Measurements from ENCODE around the gene APEX1.

APEX1 gene

DNA sequence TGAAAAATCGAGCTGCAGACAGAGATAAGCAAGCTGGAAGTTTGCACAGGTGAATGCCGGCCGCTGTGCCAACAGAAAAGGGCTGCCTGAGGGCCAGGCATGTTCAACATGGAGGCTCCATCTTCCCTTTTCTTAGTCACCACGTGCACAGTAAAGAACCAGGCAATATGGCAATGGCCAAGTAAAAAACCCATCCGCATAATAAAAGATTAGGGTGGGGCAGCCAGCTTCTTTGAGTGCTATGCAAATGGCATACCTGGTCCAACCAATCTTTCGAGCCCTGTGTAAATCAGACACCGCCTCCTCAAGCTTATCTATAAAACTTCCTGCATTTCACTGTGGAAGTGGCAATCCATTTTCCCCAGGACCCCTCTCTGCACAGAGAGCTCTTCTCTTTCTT lies 30.9 kb downstream of the APEX1 start:
- no peak for DNase-seq (ENCODE audit: low spot score)
- no peak overlapping the region for H2BK120ac ChIP-seq (ENCODE audit: low read depth, low read length)

DNA sequence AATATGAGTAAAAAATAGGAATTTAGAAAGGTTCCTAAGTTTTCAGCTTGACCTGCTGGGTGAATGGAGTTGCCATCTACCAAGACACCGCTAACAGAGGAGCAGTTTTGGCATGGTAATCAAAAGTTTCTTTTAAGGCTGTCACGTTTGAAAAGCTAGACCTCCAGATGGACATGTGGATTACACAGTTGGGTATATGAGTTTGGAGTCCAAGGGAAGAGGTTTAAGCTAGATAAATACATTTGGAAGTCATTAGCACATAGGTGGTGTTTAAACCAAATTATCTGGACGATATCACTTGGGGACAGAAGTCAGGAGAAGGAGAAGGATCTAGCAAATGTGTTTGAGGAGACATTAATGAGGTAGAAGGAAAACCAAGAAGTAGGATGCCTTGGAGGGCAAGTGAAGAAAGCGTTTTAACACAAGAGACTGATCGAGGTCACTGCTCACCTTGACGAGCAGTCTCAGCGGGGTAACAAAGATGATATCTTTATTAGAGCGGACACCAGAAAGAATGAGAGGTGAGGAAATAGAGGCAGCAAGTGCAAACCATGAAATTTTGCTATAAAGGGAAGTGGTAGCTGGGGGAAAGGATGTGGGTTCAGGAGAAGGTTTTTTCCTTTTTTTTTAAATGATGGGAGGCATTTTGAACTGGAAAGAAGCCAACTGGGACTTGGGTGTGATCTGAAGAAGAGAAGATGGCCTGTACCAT lies 31.8 kb downstream of the APEX1 start:
- H3K36me3 ChIP-seq (replicated peaks in 1 of 2; ENCODE audit: control insufficient read depth in 2 of 2, insufficient read depth in 2 of 2, low read length in 2 of 2), result no peaks in the 10 kb centered on the region
- H3K23ac ChIP-seq (ENCODE audit: low read depth, low read length, poor library complexity), result no peak overlapping the region
- WGBS, 2 donors (ENCODE audit: extremely low coverage in 2 of 2, insufficient read length in 2 of 2, insufficient replicate concordance in 1 of 2), result no CpG with 5 or more reads among the region's 8 CpGs
- no peak overlapping the region for H3K18ac ChIP-seq (ENCODE audit: low read length)
- H3K4me3 ChIP-seq (ENCODE audit: low read length in 2 of 2), result no peak overlapping the region
- H2BK15ac ChIP-seq (ENCODE audit: low read length), result no peak overlapping the region
- no peak for DNase-seq (ENCODE audit: low spot score)
- H3K9ac ChIP-seq (ENCODE audit: low read depth, low read length, poor library complexity), result no peak overlapping the region
- H4K8ac ChIP-seq (ENCODE audit: low read depth, low read length), result no peak overlapping the region
- no peak overlapping the region for H2BK5ac ChIP-seq (ENCODE audit: low read length)
- peaks cover 0 to 2% of the 10 kb centered on the region in 2 donors for H3K4me1 ChIP-seq (ENCODE audit: control insufficient read depth in 2 of 2, insufficient read depth in 1 of 2, low read depth in 1 of 2, low read length in 2 of 2)
- no peak overlapping the region for H2AK5ac ChIP-seq (ENCODE audit: low read depth, low read length)
- H3K4me2 ChIP-seq (ENCODE audit: insufficient read depth, low read length, poor library complexity, severe bottlenecking), result no peak overlapping the region
- no peaks in the 10 kb centered on the region for H3K79me1 ChIP-seq (ENCODE audit: low read depth, low read length)
- H2AFZ ChIP-seq (ENCODE audit: low read length), result no peak overlapping the region
- H4K91ac ChIP-seq (ENCODE audit: low read depth, low read length, poor library complexity), result no peak overlapping the region
- H3K27ac ChIP-seq (replicated peaks; ENCODE audit: low read length), result no peak overlapping the region
- H3K9me3 ChIP-seq (replicated peaks in 1 of 2; ENCODE audit: control insufficient read depth in 2 of 2, insufficient read depth in 1 of 2, low read depth in 1 of 2, low read length in 2 of 2), result no peaks in the 10 kb centered on the region
- peaks cover 0 to 22% (median 0%) of the 10 kb centered on the region in 3 experiments for H3K27me3 ChIP-seq (ENCODE audit: control insufficient read depth in 3 of 3, insufficient read depth in 3 of 3, low read depth in 1 of 3, low read length in 3 of 3)
- no peak overlapping the region for H3K4ac ChIP-seq (ENCODE audit: low read length)
- H3K14ac ChIP-seq (ENCODE audit: low read length), result no peak overlapping the region
- H2BK12ac ChIP-seq (ENCODE audit: low read length), result no peak overlapping the region
- no peak overlapping the region for H2BK120ac ChIP-seq (ENCODE audit: low read depth, low read length)

More for the DNA sequence above, 30.9 kb downstream of the APEX1 start:
- Histone ChIP-seq H3K79me1 (ENCODE audit: low read depth, low read length) (no peaks in the 10 kb centered on the region), H3K4me1 (ENCODE audit: control insufficient read depth in 2 of 2, insufficient read depth in 1 of 2, low read depth in 1 of 2, low read length in 2 of 2) (peaks cover 2% of the 10 kb centered on the region in 2 donors), H3K18ac (ENCODE audit: low read length) (no peak overlapping the region), H2BK12ac (ENCODE audit: low read length) (no peak overlapping the region), H2AFZ (ENCODE audit: low read length) (no peak overlapping the region), H4K8ac (ENCODE audit: low read depth, low read length) (no peak overlapping the region), H2AK5ac (ENCODE audit: low read depth, low read length) (no peak overlapping the region), H3K23ac (ENCODE audit: low read depth, low read length, poor library complexity) (no peak overlapping the region), H2BK5ac (ENCODE audit: low read length) (no peak overlapping the region), H3K4ac (ENCODE audit: low read length) (no peak overlapping the region), H3K4me2 (ENCODE audit: insufficient read depth, low read length, poor library complexity, severe bottlenecking) (no peak overlapping the region), H2BK15ac (ENCODE audit: low read length) (no peak overlapping the region), H3K9ac (ENCODE audit: low read depth, low read length, poor library complexity) (no peak overlapping the region), H3K36me3 (replicated peaks in 1 of 2; ENCODE audit: control insufficient read depth in 2 of 2, insufficient read depth in 2 of 2, low read length in 2 of 2) (no peaks in the 10 kb centered on the region), H4K91ac (ENCODE audit: low read depth, low read length, poor library complexity) (no peak overlapping the region), H3K27me3 (ENCODE audit: control insufficient read depth in 3 of 3, insufficient read depth in 3 of 3, low read depth in 1 of 3, low read length in 3 of 3) (peaks cover 0 to 22% (median 0%) of the 10 kb centered on the region in 3 experiments), H3K14ac (ENCODE audit: low read length) (no peak overlapping the region), H3K9me3 (replicated peaks in 1 of 2; ENCODE audit: control insufficient read depth in 2 of 2, insufficient read depth in 1 of 2, low read depth in 1 of 2, low read length in 2 of 2) (no peaks in the 10 kb centered on the region), H3K4me3 (ENCODE audit: low read length in 2 of 2) (no peak overlapping the region), H3K27ac (replicated peaks; ENCODE audit: low read length) (no peak overlapping the region)
- WGBS, 2 donors (ENCODE audit: extremely low coverage in 2 of 2, insufficient read length in 2 of 2, insufficient replicate concordance in 1 of 2), result no CpG with 5 or more reads among the region's 7 CpGs

DNA sequence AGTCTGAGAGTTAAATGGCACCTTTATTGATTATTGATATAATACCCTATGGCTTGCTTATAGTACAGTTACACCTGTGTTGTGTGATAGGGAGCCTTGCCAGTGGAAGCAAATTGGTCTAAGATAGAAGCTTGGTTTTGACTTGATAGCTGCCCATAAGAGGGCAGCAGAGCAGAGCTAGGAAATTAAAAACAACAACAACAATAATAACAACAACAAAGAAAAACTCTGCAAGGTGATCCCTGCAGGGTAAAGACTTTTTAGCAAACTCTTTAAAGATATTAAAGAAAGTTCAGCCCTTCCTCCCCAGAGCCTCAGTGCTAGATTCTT lies 32.3 kb downstream of the APEX1 start:
- Histone ChIP-seq H3K27ac (replicated peaks; ENCODE audit: low read length) (no peak overlapping the region), H2AFZ (ENCODE audit: low read length) (no peak overlapping the region), H3K9me3 (replicated peaks in 1 of 2; ENCODE audit: control insufficient read depth in 2 of 2, insufficient read depth in 1 of 2, low read depth in 1 of 2, low read length in 2 of 2) (no peaks in the 10 kb centered on the region), H3K14ac (ENCODE audit: low read length) (no peak overlapping the region), H2BK5ac (ENCODE audit: low read length) (no peak overlapping the region), H3K18ac (ENCODE audit: low read length) (no peak overlapping the region), H3K9ac (ENCODE audit: low read depth, low read length, poor library complexity) (no peak overlapping the region), H3K4me1 (ENCODE audit: control insufficient read depth in 2 of 2, insufficient read depth in 1 of 2, low read depth in 1 of 2, low read length in 2 of 2) (peaks cover 0 to 2% of the 10 kb centered on the region in 2 donors), H3K79me1 (ENCODE audit: low read depth, low read length) (no peaks in the 10 kb centered on the region), H2BK12ac (ENCODE audit: low read length) (no peak overlapping the region), H3K4me3 (ENCODE audit: low read length in 2 of 2) (no peak overlapping the region), H4K91ac (ENCODE audit: low read depth, low read length, poor library complexity) (no peak overlapping the region), H3K23ac (ENCODE audit: low read depth, low read length, poor library complexity) (no peak overlapping the region), H2AK5ac (ENCODE audit: low read depth, low read length) (no peak overlapping the region), H3K36me3 (replicated peaks in 1 of 2; ENCODE audit: control insufficient read depth in 2 of 2, insufficient read depth in 2 of 2, low read length in 2 of 2) (no peaks in the 10 kb centered on the region), H3K27me3 (ENCODE audit: control insufficient read depth in 3 of 3, insufficient read depth in 3 of 3, low read depth in 1 of 3, low read length in 3 of 3) (peaks cover 0 to 19% (median 0%) of the 10 kb centered on the region in 3 experiments), H3K4ac (ENCODE audit: low read length) (no peak overlapping the region), H2BK120ac (ENCODE audit: low read depth, low read length) (no peak overlapping the region), H2BK15ac (ENCODE audit: low read length) (no peak overlapping the region), H4K8ac (ENCODE audit: low read depth, low read length) (no peak overlapping the region), H3K4me2 (ENCODE audit: insufficient read depth, low read length, poor library complexity, severe bottlenecking) (no peak overlapping the region)
- no peak for DNase-seq (ENCODE audit: low spot score)

DNA sequence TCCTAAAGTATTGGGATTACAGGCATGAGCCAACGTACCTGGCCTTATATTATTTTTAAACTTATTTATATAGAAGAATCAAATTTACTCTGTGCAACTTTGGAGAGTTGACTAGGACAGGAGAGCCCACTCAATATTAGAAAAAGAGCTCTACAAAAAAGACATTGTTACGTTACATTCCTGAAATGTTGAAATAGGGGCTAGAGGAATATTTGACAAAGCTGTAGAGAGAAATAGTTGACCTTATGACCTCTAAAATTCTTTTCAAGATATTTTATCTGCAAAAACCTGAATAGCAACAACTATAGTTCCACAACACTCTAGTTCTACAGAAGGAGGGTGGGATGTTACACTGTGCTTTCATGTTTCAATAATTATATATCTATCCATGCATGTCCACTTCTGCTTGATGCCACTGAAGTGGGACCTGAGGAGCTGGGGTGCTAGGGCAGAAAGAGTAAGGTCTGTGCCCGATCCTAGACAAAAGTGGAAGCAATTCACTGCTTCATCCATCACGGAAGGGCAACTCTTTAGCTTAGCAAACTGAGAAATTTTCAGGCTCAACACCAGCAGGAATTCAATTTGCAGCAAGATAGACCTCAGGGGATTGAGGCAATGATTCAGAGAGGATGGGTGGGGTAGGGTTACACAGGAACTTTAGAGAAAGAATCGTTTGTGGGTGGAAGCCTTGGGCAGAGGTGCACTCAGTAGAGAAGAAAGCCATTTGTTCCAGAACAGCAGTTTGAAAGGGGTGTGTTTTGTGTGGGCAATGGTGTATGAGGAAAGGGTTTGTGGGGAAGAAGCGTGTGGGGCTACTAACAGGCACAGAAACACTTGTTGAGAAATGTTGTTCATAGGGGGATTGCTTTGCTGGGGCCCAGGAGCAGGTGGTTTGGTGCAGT lies 34.3 kb downstream of the APEX1 start:
- DNase-seq (ENCODE audit: low spot score), result no peak
- Histone ChIP-seq H2BK120ac (ENCODE audit: low read depth, low read length) (no peak overlapping the region), H3K9ac (ENCODE audit: low read depth, low read length, poor library complexity) (no peak overlapping the region), H2BK15ac (ENCODE audit: low read length) (no peak overlapping the region), H3K4me1 (ENCODE audit: control insufficient read depth in 2 of 2, insufficient read depth in 1 of 2, low read depth in 1 of 2, low read length in 2 of 2) (peaks cover 0 to 2% of the 10 kb centered on the region in 2 donors), H2BK5ac (ENCODE audit: low read length) (no peak overlapping the region), H4K8ac (ENCODE audit: low read depth, low read length) (no peak overlapping the region), H3K4ac (ENCODE audit: low read length) (no peak overlapping the region), H3K4me3 (ENCODE audit: low read length in 2 of 2) (no peak overlapping the region), H3K27ac (replicated peaks; ENCODE audit: low read length) (no peak overlapping the region), H3K4me2 (ENCODE audit: insufficient read depth, low read length, poor library complexity, severe bottlenecking) (no peak overlapping the region), H3K23ac (ENCODE audit: low read depth, low read length, poor library complexity) (no peak overlapping the region), H3K18ac (ENCODE audit: low read length) (no peak overlapping the region), H3K36me3 (replicated peaks in 1 of 2; ENCODE audit: control insufficient read depth in 2 of 2, insufficient read depth in 2 of 2, low read length in 2 of 2) (no peaks in the 10 kb centered on the region), H3K9me3 (replicated peaks in 1 of 2; ENCODE audit: control insufficient read depth in 2 of 2, insufficient read depth in 1 of 2, low read depth in 1 of 2, low read length in 2 of 2) (no peaks in the 10 kb centered on the region), H4K91ac (ENCODE audit: low read depth, low read length, poor library complexity) (no peak overlapping the region), H2AK5ac (ENCODE audit: low read depth, low read length) (no peak overlapping the region), H2AFZ (ENCODE audit: low read length) (no peak overlapping the region), H3K79me1 (ENCODE audit: low read depth, low read length) (no peaks in the 10 kb centered on the region), H2BK12ac (ENCODE audit: low read length) (no peak overlapping the region), H3K27me3 (ENCODE audit: control insufficient read depth in 3 of 3, insufficient read depth in 3 of 3, low read depth in 1 of 3, low read length in 3 of 3) (peaks cover 0 to 5% (median 0%) of the 10 kb centered on the region in 3 experiments), H3K14ac (ENCODE audit: low read length) (no peak overlapping the region)
- WGBS, 2 donors (ENCODE audit: extremely low coverage in 2 of 2, insufficient read length in 2 of 2, insufficient replicate concordance in 1 of 2), result no CpG with 5 or more reads among the region's 6 CpGs
